ENCODE data around the gene CDYL2.
A peak's percentile ranks its signal among the peaks of the same experiment; 100 is the strongest.

Gene CDYL2

GRCh38 chr16:80804526-80805383, at the start of gene CDYL2:
CDYL2 (minus strand) TSS chr16:80804598; CDS start chr16:80804173, 425 bp downstream.
- no peak for DNase-seq (ENCODE audit: low spot score)
- TF ChIP-seq CTCF (IDR thresholded peaks at IDR 0.05): no peak
- peak within 1 kb of the TSS; percentile 95 for H3K4me3 ChIP-seq
- H3K27ac ChIP-seq: peak within 1 kb of the TSS in 1 of 2 donors; percentile 74

GRCh38 chr16:80852261-80852872, 48.0 kb upstream of the CDYL2 start:
- TF ChIP-seq CTCF (IDR thresholded peaks at IDR 0.05): no peak
- Histone ChIP-seq H3K4me3 (no peak overlapping the region), H3K27ac (no peak overlapping the region)
- DNase-seq (ENCODE audit: low spot score): no peak

- no peak for TF ChIP-seq CTCF (IDR thresholded peaks at IDR 0.05)
- DNase-seq (ENCODE audit: low spot score): no peak
- H3K27ac ChIP-seq: no peak overlapping the region
- H3K4me3 ChIP-seq: no peak overlapping the region
Observed at GRCh38 chr16:80851831-80852230, 47.4 kb upstream of the CDYL2 start.

GRCh38 chr16:80850757-80851156, 46.4 kb upstream of the CDYL2 start:
- Histone ChIP-seq H3K4me3 (no peak overlapping the region), H3K27ac (no peak overlapping the region)
- no peak for DNase-seq (ENCODE audit: low spot score)
- TF ChIP-seq CTCF (IDR thresholded peaks at IDR 0.05): no peak

- TF ChIP-seq CTCF (IDR thresholded peaks at IDR 0.05): no peak
- DNase-seq (ENCODE audit: low spot score): no peak
- Histone ChIP-seq H3K4me3 (no peak overlapping the region), H3K27ac (no peak overlapping the region)
Observed at GRCh38 chr16:80848862-80849261, 44.5 kb upstream of the CDYL2 start.

- H3K4me3 ChIP-seq: no peak overlapping the region
- DNase-seq (ENCODE audit: low spot score): no peak
- no peak for TF ChIP-seq CTCF (IDR thresholded peaks at IDR 0.05)
- H3K27ac ChIP-seq: no peak overlapping the region
Observed at GRCh38 chr16:80846680-80847079, 42.3 kb upstream of the CDYL2 start.

GRCh38 chr16:80846275-80846674, 41.9 kb upstream of the CDYL2 start:
- DNase-seq (ENCODE audit: low spot score): no peak
- H3K4me3 ChIP-seq: no peak overlapping the region
- no peak overlapping the region for H3K27ac ChIP-seq
- TF ChIP-seq CTCF (IDR thresholded peaks at IDR 0.05): no peak
